ENCODE results near the gene GLTP.

The GLTP gene

DNA sequence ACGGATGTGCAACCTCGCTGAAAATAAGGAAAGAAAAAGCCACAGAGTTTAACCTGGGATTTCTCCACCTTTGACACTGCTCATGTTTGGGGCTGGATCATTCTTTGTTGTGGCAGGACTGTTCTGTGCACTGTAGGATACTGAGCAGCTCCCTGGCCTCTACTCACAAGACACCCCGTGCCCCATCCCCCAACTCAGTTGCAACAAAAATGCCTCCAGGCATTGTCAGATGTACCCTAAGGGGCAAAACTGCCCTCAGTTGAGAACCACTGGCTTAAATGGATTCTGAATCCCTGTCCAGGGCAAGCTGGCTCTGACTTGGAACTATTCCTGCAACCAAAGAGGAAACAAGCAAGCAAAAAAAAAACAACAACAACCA, 2.1 kb downstream of the GLTP start:
- H3K4me3 ChIP-seq (ENCODE audit: low read depth, low read length): no peak overlapping the region
- TF ChIP-seq POLR2A (IDR thresholded peaks at IDR 0.05; ENCODE audit: extremely low read depth, insufficient read length) (no peak), MYC (IDR thresholded peaks at IDR 0.05; ENCODE audit: low read depth, low read length) (no peak)
- TF ChIP-seq, protein P1, sequence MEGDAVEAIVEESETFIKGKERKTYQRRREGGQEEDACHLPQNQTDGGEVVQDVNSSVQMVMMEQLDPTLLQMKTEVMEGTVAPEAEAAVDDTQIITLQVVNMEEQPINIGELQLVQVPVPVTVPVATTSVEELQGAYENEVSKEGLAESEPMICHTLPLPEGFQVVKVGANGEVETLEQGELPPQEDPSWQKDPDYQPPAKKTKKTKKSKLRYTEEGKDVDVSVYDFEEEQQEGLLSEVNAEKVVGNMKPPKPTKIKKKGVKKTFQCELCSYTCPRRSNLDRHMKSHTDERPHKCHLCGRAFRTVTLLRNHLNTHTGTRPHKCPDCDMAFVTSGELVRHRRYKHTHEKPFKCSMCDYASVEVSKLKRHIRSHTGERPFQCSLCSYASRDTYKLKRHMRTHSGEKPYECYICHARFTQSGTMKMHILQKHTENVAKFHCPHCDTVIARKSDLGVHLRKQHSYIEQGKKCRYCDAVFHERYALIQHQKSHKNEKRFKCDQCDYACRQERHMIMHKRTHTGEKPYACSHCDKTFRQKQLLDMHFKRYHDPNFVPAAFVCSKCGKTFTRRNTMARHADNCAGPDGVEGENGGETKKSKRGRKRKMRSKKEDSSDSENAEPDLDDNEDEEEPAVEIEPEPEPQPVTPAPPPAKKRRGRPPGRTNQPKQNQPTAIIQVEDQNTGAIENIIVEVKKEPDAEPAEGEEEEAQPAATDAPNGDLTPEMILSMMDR (IDR thresholded peaks at IDR 0.05; ENCODE audit: low read depth, low read length): no peak
- TF ChIP-seq, protein P2, sequence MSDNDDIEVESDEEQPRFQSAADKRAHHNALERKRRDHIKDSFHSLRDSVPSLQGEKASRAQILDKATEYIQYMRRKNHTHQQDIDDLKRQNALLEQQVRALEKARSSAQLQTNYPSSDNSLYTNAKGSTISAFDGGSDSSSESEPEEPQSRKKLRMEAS (IDR thresholded peaks at IDR 0.05; ENCODE audit: low read depth, low read length): no peak
- DNase-seq (ENCODE audit: low read depth): no peak

DNA sequence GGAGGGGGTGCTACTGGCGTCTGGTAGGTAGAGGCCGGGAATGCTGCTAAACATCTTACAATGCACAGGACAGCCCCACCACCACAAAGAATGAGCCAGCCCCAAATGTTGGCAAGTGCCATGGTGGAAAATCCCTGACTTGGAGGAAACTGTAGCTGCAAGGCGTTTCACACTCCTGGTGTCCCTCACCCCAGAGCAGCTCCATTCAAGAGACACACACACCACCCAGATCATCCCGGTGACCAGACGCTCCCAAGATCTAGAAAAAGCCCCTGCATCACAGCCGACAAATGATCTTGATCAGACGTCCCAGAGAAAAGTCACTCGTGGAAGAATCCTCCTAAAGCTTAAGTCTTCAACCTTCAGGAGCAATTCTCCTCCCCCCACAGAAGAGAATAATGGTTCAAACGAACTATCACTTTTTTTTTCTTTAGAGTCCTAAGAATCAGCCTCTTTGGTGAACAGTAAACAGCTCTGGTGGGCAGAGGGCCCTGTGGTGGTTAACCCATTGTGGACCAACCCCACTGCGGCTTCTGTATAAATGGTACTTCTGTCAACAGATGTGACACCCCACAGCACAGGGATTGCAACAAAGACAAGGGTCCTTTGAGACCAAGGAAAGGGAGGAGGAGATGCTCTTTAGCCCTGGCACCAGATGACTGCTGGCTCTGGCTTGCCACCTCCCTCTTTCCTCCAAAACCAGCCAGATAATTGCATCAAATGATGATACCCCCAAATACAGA, 2.7 kb downstream of the GLTP start:
- TF ChIP-seq MYC (IDR thresholded peaks at IDR 0.05; ENCODE audit: low read depth, low read length) (no peak), POLR2A (IDR thresholded peaks at IDR 0.05; ENCODE audit: extremely low read depth, insufficient read length) (no peak)
- TF ChIP-seq, protein P1 (IDR thresholded peaks at IDR 0.05; ENCODE audit: low read depth, low read length): no peak
- TF ChIP-seq, protein P2 (IDR thresholded peaks at IDR 0.05; ENCODE audit: low read depth, low read length): no peak
- DNase-seq (ENCODE audit: low read depth): no peak
- no peak overlapping the region for H3K4me3 ChIP-seq (ENCODE audit: low read depth, low read length)

DNA sequence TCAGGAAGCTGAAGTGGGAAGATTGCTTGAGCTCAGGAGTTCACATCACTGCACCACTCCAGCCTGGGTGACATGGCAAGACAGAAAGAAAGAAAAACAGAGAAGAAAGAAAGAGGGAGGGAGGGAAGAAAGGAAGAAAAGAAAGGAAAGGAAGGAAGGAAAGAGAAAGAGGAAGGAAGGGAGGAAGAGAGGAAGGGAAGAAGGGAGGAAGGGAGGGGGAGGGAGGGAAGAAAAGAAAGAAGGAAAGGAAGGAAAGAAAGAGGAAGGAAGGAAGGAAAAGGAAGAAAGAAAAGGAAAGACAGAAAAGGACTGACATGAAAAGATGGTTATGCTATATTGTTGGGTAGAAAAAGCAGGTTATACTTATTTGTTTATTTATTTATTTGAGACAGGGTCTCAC, 3.9 kb downstream of the GLTP start:
- no peak for DNase-seq (ENCODE audit: low read depth)
- H3K4me3 ChIP-seq (ENCODE audit: low read depth, low read length): no peak overlapping the region
- no peak for TF ChIP-seq POLR2A (IDR thresholded peaks at IDR 0.05; ENCODE audit: extremely low read depth, insufficient read length)
- no peak for TF ChIP-seq MYC (IDR thresholded peaks at IDR 0.05; ENCODE audit: low read depth, low read length)
- TF ChIP-seq, protein P1 (IDR thresholded peaks at IDR 0.05; ENCODE audit: low read depth, low read length): no peak
- TF ChIP-seq, protein P2 (IDR thresholded peaks at IDR 0.05; ENCODE audit: low read depth, low read length): no peak

DNA sequence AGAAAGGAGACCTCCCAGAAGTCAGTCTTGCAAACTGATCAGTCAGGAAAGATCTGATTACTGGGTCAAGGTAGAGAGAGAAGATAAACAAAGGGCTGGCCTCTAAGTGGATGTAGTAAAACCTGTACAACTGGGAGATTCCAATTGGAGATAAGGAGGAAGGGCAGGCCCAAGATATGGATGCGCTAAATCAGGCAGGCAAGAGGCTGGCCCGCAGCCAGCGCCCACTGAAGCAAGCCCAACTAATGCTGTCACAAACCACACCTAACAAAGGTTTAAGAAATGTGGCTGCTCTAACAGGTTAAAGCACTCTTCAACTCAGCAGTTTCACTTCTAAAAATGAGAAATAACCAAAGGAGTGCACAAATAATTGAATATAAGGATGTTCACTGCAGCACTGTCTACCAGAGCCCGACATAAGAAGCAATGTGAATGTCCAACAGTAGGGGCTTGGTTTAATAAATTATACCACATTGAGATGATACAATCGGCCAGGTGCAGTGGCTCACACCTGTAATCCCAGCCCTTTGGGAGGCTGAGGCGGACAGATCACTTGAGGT, 4.7 kb downstream of the GLTP start:
- no peak for DNase-seq (ENCODE audit: low read depth)
- TF ChIP-seq, protein P2 (IDR thresholded peaks at IDR 0.05; ENCODE audit: low read depth, low read length): no peak
- TF ChIP-seq MYC (IDR thresholded peaks at IDR 0.05; ENCODE audit: low read depth, low read length) (no peak), POLR2A (IDR thresholded peaks at IDR 0.05; ENCODE audit: extremely low read depth, insufficient read length) (no peak)
- TF ChIP-seq, protein P1 (IDR thresholded peaks at IDR 0.05; ENCODE audit: low read depth, low read length): no peak
- H3K4me3 ChIP-seq (ENCODE audit: low read depth, low read length): no peak overlapping the region

DNA sequence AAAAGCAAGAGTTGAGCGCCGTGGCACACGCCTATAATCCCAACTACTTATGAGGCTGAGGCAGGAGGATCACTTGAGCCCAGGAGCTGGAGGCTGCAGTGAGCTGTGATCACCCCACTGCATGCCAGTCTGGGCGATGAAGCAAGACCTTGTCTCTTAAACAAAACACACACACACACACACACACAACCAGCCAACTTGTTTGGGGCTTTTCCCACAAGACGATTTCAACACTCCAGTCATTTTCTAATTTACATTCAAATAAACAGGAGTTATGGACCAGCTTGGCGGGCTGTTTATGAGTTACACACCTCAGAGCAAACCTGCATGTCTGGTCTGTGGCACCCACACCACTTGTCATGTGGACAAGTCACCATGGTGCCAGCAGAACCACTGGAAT, 6.7 kb downstream of the GLTP start:
- TF ChIP-seq POLR2A (IDR thresholded peaks at IDR 0.05; ENCODE audit: extremely low read depth, insufficient read length) (no peak), MYC (IDR thresholded peaks at IDR 0.05; ENCODE audit: low read depth, low read length) (no peak)
- TF ChIP-seq, protein P2 (IDR thresholded peaks at IDR 0.05; ENCODE audit: low read depth, low read length): no peak
- TF ChIP-seq, protein P1 (IDR thresholded peaks at IDR 0.05; ENCODE audit: low read depth, low read length): no peak

More for the DNA sequence above, 6.7 kb downstream of the GLTP start:
- H3K4me3 ChIP-seq (ENCODE audit: low read depth, low read length): no peak overlapping the region
- peak; percentile 34 for DNase-seq (ENCODE audit: low read depth)

All from NB4 (cell line).